Fibroblast of peridontal ligament (primary cell): ENCODE data around the gene CPEB3.
"Not testable (repeated sequence)": the region's sequence is repeated elsewhere in the genome, so short reads cannot be mapped to it uniquely, and the experiment has no call there.

ENCODE experiments used
- DNase-seq: peaks from one replicate; pipeline ENCODE4 v3.0.0-alpha.2; 2010; ENCODE audit errors: extremely low read depth

Gene CPEB3

DNA sequence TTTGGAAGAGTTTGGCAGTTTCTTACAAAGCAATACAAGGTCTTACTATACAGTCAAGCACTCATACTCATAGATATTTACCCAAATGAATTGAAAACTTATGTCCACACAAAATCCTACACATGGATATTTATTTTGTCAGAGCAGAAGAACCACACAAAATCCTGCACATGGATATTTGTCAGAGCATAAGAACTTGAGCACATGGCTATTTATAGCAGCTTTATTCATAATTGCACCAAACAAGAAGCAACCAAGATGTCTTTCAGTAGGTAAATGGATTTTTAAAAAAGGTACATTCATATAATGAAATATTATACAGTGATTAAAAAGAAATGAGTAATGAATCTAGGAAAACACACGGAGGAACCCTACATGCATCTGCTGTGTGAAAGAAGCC, 251.9 kb downstream of the CPEB3 start:
- peak; percentile 24 for DNase-seq

DNA sequence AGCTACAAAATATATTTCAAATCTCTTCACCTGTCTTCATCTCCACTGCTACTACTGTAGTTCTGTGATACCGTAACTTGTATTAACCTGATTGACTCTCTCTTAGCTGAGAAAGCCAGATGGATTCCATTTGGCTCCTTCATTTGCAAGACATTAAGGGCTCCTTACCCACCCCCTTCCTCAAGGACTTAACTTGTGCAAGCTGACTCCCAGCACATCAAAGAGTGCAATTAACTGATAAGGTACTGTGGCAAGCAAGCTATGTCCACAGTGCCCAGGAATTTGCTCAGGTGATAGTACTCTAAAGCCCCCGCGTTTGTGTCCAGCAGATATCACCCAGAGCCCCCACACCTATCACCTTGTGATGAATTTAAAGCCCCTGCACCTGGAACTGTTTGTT, 257.8 kb downstream of the CPEB3 start:
- not testable (repeated sequence) for DNase-seq

DNA sequence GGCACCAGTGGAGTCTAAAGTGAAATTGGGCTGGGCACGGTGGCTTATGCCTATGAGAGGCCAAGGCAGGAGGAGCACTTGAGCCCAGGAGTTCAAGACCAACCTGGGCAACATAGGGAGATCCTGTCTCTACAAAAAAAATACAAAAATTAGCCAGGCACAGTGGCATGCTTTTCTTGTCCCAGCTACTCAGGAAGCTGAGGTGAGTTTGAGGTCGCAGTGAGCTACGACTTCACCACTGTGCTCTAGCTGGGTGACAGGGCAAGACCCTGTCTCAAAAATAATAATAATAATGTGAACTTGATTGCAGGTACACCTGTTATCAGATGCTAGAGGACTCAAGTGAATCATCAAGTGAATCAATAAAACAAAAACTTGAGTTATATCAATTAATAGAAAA, 259.3 kb downstream of the CPEB3 start:
- no peak for DNase-seq

DNA sequence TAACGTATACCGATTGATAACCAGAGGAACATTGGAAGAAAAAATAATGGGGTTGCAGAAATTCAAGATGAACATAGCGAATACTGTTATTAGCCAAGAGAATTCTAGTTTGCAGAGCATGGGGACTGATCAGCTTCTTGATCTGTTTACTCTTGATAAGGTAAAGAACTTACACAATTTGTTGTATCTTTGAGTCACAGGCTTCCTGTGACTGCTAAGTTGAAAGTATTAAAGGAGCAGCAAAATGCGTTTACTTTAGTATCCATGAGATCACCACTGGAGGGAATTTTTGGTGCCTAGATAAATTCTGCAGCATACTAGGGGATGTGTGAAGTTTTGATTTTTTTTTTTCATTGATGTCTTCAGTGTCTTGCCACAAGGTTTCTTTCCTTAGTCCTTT, 263.7 kb downstream of the CPEB3 start:
- no peak for DNase-seq

DNA sequence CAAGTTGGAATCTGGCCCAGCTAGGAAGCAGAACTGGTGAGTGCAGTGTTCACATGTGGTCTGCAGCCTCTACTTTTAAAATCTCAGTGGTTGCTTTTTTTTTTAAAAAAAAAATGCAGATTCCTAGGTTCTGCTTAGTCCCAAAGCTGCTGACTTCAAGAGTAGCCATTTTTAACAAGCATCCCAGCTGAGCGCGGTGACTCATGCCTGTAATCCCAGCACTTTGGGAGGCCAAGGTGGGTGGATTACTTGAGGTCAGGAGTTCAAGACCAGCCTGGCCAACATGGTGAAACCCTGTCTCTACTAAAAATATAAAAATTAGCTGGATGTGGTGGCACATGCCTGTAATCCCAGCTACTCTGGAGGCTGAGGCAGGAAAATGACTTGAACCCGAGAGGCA, 265.5 kb downstream of the CPEB3 start:
- peak; percentile 4 for DNase-seq

DNA sequence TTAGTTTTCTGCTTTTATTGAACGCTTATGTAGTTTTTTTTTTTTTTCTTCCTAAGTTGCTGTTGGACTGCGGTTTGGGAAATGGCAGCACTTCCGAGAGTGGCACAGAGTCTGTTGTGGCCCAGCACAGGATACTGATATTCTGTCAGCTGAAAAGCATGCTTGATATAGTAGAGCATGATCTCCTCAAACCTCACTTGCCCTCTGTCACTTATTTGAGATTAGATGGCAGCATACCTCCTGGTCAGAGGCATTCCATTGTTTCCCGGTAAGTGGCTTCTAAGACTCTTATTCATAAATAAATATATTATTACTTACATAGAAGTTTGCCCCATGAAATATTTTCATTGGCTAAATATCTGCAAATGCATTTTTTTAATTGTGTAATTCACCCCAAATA, 266.2 kb downstream of the CPEB3 start:
- DNase-seq = peak; percentile 5

DNA sequence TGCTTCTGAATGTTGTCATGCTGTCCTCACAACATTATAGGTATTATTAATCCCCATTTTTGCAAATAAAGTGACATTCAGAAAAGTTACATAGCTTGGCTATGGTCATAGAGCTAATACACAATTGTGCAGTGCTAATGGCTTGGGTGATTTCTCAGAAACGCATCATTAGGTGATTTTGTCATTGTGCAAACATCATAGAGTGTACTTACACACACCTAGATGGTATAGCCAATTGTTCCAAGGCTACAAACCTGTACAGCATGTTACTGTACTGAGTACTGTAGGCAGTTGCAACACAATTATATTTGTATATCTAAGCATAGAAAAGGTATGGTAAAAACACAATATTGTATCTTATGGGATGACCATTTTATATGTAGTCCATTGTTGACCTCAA, 276.3 kb downstream of the CPEB3 start:
- no peak for DNase-seq

DNA sequence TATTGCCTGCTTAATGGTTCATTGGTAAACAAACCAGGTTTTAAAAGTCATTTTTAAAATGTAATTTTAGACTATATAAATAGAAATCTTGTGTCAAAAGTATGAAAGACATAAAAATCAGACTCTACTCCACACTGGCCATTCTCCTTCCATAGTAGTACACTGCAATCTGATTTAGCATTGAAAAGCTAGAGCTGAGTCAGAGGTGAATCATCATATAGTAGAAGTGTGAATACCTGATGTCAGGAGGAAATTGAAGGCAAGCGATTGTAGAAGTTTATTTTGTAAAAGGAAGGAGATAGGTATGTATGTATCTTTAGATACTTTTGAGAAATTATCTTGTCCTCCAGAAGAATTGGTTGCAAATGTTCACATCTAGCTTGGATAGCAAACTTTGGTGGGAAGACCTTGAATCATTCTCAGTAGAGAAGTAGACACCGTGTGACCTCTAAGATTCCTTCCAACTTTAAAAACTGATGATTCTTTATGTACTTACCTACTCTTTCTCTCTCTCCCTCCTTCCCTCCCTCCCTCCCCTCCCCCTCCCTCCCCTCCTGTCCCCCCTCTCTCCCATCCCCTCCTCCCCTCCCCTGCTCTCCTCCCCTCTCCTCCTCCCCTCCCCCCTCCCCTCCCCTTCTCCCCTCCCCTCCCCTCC, 279.2 kb downstream of the CPEB3 start:
- peak; percentile 23 for DNase-seq

DNA sequence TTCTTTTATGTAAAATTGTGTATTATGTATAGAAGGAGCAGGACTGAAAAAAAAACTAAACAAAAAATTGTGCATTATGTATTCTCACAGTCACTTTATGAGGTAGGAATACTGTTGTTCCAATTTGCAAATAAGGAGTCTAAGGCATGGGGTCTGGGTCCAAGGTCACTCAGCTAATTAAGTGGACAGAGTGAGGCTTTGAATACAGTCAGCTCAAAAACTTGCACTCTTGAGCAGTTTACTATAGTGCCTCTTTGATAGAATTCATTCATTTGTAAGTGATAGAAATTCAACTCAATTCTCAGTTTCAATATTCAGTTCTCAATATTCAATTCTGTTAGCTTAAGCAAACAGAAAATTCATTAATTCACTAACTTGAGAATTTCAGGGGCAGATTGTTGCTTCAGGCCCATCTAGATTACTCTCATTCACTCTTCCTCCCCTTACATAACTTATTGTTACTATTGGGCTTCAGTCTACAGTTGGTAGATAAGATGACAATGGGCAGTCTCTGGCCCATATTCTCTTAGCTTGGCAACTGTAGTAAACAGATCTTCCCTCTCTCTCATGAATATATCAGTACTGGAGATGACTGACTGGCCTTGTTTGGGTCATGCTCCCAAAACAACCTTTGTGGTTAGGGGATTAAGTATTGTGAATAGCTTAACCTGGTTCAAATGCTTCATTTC, 280.7 kb downstream of the CPEB3 start:
- DNase-seq = no peak

DNA sequence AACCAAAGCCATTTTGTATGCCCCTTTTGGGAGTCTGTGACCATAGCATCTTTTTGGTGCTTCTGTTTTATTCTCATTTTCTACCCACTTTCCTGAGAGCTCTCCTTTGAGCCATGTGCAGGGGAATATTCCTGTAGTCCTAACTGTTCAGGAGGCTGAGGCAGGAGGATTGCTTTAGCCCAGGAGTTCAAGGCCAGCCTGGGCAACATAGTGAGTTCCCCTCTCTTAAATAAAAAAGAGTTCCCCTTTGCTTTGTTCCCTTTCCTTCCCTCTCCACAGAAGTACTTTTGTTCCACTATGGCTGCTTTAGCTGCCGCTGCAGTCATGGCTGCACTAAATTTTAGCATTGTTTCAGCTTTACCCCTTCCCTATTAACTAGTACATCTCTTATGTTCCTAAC, 281.4 kb downstream of the CPEB3 start:
- no peak for DNase-seq

DNA sequence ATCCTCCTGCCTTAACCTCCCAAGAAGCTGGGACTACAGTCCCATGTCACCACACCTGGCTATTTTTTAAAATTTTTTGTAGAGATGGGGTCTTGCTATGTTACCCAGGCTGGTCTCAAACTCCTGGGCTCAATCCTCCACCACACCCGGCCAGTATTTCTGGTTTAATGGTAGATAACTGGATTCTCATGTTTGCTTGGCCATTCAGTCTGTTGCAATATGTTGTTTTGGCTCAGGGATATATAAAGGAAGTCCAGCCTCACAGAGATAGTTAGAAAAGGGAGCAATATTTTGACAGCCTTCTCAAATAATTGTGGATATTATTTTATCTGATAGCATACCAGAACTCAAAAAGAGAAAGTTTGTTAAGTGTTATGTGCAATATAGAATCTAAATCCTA, 284.9 kb downstream of the CPEB3 start:
- DNase-seq = no peak

DNA sequence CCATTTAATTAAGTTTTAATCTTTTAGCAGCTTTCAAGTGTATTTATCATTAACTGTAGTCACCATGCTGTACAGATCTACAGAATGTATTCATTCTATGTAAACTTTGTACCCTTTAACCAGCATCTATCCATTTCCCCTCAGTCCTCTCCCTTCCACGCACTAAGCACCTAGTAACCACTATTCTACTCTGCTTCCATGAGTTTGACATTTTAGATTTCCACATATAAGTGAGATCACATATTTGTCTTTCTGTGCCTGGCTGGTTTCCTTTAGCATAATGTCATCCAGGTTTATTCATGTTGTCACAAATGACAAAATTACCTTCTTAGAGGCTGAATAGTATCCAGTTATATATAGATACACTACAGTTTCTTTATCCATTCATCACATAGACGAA, 287.6 kb downstream of the CPEB3 start:
- no peak for DNase-seq

DNA sequence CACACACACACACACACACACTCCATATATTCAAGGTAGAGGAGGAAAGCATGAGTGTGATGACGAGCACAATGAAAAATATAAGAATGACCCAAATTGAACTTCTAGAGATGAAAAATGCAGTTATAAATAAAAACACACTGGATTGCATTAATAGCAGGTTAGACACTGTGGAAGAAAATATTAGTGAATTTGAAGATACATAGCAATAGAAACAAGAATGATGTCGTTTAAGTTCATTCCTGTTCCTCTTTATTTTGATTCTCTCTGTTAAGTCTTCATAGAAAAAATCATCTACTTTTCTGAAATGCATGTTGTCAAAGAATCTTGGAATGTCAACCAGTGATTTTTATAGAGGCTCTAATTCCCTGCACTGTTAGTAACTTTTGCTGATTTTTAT, 288.9 kb downstream of the CPEB3 start:
- DNase-seq = no peak

DNA sequence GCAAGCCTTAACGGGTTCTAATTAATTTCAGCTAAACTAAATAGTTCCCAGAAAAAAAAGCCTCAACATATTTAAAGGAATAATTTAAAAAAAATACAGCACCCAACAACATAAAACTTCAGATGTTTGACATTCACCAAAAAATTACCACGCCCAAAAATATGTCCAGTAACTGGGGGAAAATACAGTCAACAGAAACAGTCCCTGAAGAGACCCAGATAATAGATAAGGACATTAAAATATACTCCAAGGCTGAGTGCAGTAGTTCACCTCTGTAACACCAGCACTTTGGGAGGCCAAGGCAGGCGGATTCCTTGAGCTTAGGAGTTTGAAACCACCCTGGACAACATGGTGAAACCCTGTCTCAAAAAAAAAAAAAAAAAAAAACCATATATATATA, 289.3 kb downstream of the CPEB3 start:
- no peak for DNase-seq
